GM19035 (cell line): Measurements from ENCODE around the gene ERI3.

Experiments
- ATAC-seq: cut with Tn5 transposase; IDR thresholded peaks from one replicate; pipeline ENCODE4 v1.9.1; 2021; ENCODE audit not compliant: unreplicated experiment

ERI3 gene, protein sequence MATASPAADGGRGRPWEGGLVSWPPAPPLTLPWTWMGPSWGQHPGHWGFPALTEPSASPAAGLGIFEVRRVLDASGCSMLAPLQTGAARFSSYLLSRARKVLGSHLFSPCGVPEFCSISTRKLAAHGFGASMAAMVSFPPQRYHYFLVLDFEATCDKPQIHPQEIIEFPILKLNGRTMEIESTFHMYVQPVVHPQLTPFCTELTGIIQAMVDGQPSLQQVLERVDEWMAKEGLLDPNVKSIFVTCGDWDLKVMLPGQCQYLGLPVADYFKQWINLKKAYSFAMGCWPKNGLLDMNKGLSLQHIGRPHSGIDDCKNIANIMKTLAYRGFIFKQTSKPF

DNA sequence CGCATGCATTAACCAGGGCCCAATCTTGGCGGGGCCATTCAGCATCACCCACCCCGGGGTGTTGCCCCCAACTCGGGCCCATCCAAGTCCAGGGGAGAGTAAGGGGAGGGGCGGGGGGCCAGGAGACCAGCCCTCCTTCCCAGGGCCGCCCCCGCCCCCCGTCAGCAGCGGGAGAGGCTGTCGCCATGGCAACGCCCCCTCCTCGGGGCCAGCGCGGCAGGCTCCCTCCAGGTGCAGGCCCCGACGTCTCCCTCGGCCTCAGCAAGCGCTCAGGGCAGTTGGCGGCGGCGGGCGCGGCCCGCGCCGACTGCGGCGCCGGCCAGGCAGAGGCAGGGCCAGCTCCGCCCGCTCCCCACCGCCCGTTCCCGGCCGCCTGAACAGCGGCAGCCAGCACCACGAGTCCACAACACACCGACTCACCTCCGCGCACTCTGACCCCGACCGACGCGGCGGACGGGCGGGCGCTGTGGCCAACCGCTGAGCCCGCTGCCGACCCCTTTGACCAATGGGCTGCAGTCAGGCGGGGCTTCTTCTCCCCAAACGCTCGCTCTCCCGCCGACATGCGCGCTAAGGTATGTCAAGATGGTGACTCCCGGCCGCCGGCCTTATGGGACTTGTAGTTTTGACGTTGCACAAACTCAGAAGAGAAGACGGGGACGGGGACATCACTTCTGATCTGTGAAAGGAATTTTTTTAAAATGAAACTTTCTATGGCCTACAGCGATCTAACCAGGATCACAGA is at the start of gene ERI3:
Gene ERI3, minus strand, starts transcription at position 418 of the 742 bp plus-strand sequence. Its CDS starts 231 bp downstream, at position 187.
- ATAC-seq = peak; percentile 99

- no peak for ATAC-seq
Observed at GRCh38 chr1:44401256-44402228, 46.5 kb upstream of the ERI3 start.

- ATAC-seq = no peak
Observed at GRCh38 chr1:44390277-44390676, 35.2 kb upstream of the ERI3 start.

DNA sequence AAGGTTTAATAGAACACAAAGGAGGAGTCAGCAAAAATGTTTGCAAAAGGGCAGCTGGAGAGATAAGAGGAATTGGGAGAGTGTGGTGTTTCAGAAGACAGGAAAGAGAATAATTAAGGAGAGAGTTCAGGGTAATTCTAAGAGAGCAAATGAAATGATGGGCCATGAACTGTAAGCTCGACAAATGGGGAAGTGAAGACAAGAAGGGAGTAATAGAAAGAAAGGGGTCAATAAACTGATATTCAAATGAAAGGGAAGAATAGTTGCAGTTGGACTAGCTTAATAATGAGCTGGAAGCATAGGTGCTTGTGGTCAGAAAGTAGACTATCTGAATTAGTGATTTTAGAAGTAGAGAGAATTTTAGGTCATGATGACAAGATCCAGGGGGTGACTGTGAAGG is 34.4 kb upstream of the ERI3 start:
- ATAC-seq = no peak

DNA sequence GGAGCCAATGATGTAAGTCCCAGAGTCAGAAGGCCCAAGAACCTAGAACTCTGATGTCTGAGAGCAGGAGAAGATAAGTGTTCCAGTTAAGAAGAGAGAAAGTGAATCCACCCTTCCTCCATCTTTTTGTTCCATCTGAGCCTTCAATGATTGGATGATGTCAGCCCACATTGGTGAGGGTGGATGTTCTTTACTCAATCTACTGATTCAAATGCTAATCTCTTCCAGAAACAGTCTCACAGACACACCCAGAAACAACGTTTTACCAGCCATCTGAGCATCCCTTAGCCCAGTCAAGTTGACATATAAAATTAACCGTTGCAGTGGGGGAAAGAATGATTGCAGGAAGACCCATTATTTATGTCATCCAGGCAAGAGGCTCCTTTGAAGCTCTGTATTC is 33.5 kb upstream of the ERI3 start:
- no peak for ATAC-seq

- ATAC-seq = no peak
Observed at GRCh38 chr1:44380666-44381177, 25.7 kb upstream of the ERI3 start.

GRCh38 chr1:44377925-44378784 is 23.1 kb upstream of the ERI3 start:
- ATAC-seq = no peak

DNA sequence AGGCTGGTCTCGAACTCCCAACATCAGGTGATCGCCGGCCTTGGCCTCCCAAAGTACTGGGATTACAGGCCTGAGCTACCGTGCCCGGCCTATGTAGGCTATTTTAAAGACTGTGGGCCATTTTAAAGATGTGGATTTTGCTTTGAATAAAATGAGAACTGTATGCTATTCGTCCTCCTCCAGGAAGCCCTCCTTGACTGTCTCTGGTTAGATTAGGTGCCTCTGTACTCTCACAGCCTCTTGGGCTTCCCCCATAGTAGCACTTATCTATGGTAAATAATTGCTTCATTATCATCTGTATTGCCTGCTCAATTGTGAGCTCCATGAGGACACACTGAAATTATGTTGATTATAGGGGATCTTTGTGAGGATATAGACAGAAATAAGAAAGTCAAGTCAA is 20.5 kb upstream of the ERI3 start:
- no peak for ATAC-seq

DNA sequence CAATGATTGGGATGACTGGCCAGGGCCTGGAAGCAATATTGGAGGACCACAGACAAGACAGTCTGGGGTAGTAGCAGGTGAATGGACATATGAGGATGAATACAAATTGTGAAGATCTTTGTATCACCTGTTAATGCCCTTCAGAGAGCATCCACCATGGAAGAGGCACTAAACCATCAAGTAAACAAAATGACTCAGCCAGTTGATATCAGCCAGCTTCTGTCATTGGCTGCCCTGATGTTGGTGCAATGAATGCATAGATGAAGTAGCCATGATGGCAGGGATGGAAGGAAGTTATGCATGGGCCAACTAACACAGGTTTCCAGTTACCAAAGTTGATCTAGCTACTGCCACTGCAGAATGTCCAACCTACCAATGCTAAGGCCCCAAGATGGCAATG is 16.1 kb upstream of the ERI3 start:
- no peak for ATAC-seq

GRCh38 chr1:44368471-44369151 is 13.6 kb upstream of the ERI3 start:
- no peak for ATAC-seq

GRCh38 chr1:44367944-44368343 is 12.9 kb upstream of the ERI3 start:
- no peak for ATAC-seq

- ATAC-seq = no peak
Observed at GRCh38 chr1:44366371-44366975, 11.4 kb upstream of the ERI3 start.

GRCh38 chr1:44361478-44361877 is 6.4 kb upstream of the ERI3 start:
- ATAC-seq = no peak

GRCh38 chr1:44359234-44359935 is 4.3 kb upstream of the ERI3 start:
- ATAC-seq = no peak

GRCh38 chr1:44357710-44358109 is 2.7 kb upstream of the ERI3 start:
- ATAC-seq = no peak

- no peak for ATAC-seq
Observed at GRCh38 chr1:44355582-44356305, 687 bp upstream of the ERI3 start.

DNA sequence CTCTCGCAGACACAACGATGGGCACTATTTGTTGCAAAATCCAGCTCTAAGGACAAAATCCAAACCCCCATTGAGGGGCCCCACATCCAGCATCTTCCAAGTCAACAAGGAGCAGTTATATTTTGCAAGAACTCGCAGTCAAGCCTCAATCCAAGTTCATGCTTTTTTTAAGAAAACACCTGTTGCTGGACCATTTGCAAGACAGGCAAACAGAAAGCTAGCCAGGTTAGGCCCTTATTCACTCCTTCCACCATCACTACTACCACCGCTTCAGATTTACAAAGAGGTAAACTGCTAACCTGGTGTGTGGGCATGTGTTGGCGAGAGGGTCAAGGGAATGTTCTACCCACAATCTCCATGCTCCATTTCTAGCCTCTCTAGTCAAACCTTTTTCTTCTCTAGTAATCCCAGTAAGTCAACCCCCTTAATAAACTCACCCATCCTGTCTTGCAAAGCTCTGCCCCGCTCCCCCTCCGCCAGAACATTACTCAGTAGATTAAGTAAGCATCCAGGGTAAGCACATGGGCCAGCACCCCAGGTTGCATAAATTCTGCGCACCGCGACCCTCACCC is 703 bp downstream of the ERI3 start:
- no peak for ATAC-seq

- ATAC-seq = no peak
Observed at GRCh38 chr1:44353604-44354003, 1.5 kb downstream of the ERI3 start.
